K562 (cell line): ENCODE results near the gene GEN1. TPM values are rescaled to one million over a fixed set of nuclear protein-coding genes. Genes with fewer than 3 reads are reported as not detected.

Experiments
- ARNT ChIP-seq, 2 experiments: fragments of 450-650 bp; IDR thresholded peaks; 2 replicates each; pipeline ENCODE4 v1.6.1; 2016; ENCODE audit warnings: mild to moderate bottlenecking in 1 of 2
- CSDE1 ChIP-seq, 2 experiments: fragments of 450-650 bp; IDR thresholded peaks; 2 replicates each; pipeline ENCODE4 v1.6.1; 2016; ENCODE audit warnings: mild to moderate bottlenecking in 1 of 2
- ELF1 ChIP-seq: fragments of 200-800 bp; sonication (Bioruptor generic); IDR thresholded peaks from 2 replicates; pipeline ENCODE4 v1.6.1; 2016; ENCODE audit warnings: missing genetic modification characterization, missing compliant biosample characterization
- EWSR1 ChIP-seq: fragments of 450-650 bp; IDR thresholded peaks from 2 replicates; pipeline ENCODE4 v1.6.1; 2018; ENCODE audit warnings: borderline replicate concordance, mild to moderate bottlenecking, low read depth, moderate library complexity; ENCODE audit not compliant: partially characterized antibody
- FOXO4 ChIP-seq: fragments of 450-650 bp; formaldehyde crosslinking; IDR thresholded peaks from 2 replicates; pipeline ENCODE4 v1.4.0; 2020; ENCODE audit warnings: mild to moderate bottlenecking, moderate library complexity
- GTF3C2 ChIP-seq: IDR thresholded peaks from 3 replicates; pipeline ENCODE4 v1.6.1; 2011; ENCODE audit warnings: borderline replicate concordance, mild to moderate bottlenecking, moderate library complexity; ENCODE audit not compliant: insufficient read length; ENCODE audit errors: extremely low read depth
- ID3 ChIP-seq, 2 experiments: fragments of 250-450 bp in 1 of 2; fragments of 450-650 bp in 1 of 2; sonication (Bioruptor Pico) in 1 of 2; IDR thresholded peaks; 2 replicates each; pipeline versions ENCODE4 v1.6.1 to v1.8.0; 2016 to 2021; ENCODE audit warnings: mild to moderate bottlenecking in 2 of 2, moderate library complexity in 2 of 2, missing compliant biosample characterization in 1 of 2, missing genetic modification characterization in 1 of 2
- JUND ChIP-seq, 2 experiments: IDR thresholded peaks; 2 replicates in 1 of 2; 3 replicates in 1 of 2; pipeline ENCODE4 v1.6.1; 2011; ENCODE audit warnings: borderline replicate concordance in 2 of 2, low read depth in 2 of 2, low read length in 2 of 2, improper control_type of control experiment in 1 of 2, missing biosample characterization in 1 of 2, missing genetic modification characterization in 1 of 2, missing genetic modification reagents in 1 of 2
- PHF21A ChIP-seq: fragments of 450-650 bp; IDR thresholded peaks from 2 replicates; pipeline ENCODE4 v1.6.1; 2017; ENCODE audit warnings: low read depth, borderline replicate concordance
- PHTF2 ChIP-seq: fragments of 250-450 bp; sonication (Bioruptor Pico); IDR thresholded peaks from 2 replicates; pipeline ENCODE4 v1.5.0; 2021; ENCODE audit warnings: mild to moderate bottlenecking
- PTBP1 ChIP-seq: fragments of 200-400 bp; formaldehyde crosslinking; IDR thresholded peaks from 2 replicates; pipeline ENCODE4 v1.6.1; 2017; ENCODE audit warnings: low read depth, low read length
- PTRF ChIP-seq: fragments of 450-650 bp; IDR thresholded peaks from 2 replicates; pipeline ENCODE4 v1.6.1; 2016; ENCODE audit warnings: mild to moderate bottlenecking, missing genetic modification characterization, missing compliant biosample characterization
- RNF2 ChIP-seq: sonication (generic); IDR thresholded peaks from 2 replicates; pipeline ENCODE4 v1.6.1; 2016
- SMARCE1 ChIP-seq: fragments of 450-650 bp; IDR thresholded peaks from 2 replicates; pipeline ENCODE4 v1.7.1; 2016; ENCODE audit warnings: mild to moderate bottlenecking
- SRSF3 ChIP-seq: fragments of 200-400 bp; formaldehyde crosslinking; IDR thresholded peaks from 2 replicates; pipeline ENCODE4 v1.6.1; 2016; ENCODE audit warnings: mild to moderate bottlenecking, low read length, moderate library complexity; ENCODE audit not compliant: insufficient read depth
- WHSC1 ChIP-seq: IDR thresholded peaks from one replicate; pipeline ENCODE4 v1.6.1; 2012; ENCODE audit warnings: low read length, control low read depth, inconsistent platforms
- ZNF146 ChIP-seq: IDR thresholded peaks from one replicate; pipeline ENCODE4 v1.6.1; 2018; ENCODE audit warnings: missing compliant biosample characterization; ENCODE audit not compliant: unreplicated experiment
- ZNF282 ChIP-seq: sonication (generic); formaldehyde crosslinking; IDR thresholded peaks from 2 replicates; pipeline ENCODE4 v1.8.1; 2023; ENCODE audit warnings: missing genetic modification reagents
- ZNF507 ChIP-seq: conservative IDR thresholded peaks from 2 replicates; pipeline ENCODE4 v1.6.1; 2017; ENCODE audit warnings: missing genetic modification characterization, missing compliant biosample characterization
- ZNF707 ChIP-seq: fragments of 250-450 bp; sonication (Bioruptor Pico); conservative IDR thresholded peaks from 2 replicates; pipeline ENCODE4 v1.8.0; 2022; ENCODE audit warnings: inconsistent platforms, mild to moderate bottlenecking, moderate library complexity
- ZNF778 ChIP-seq: fragments of 450-650 bp; formaldehyde crosslinking; IDR thresholded peaks from 2 replicates; pipeline ENCODE4 v1.4.0; 2020; ENCODE audit warnings: mild to moderate bottlenecking, moderate library complexity
- polyA plus RNA-seq, 8 experiments: library from polyadenylated mRNA; depleted of rRNA in 4 of 8; stranded (reverse) in 5 of 8; unstranded in 3 of 8; fragments of >200 nt; fragmentation: Nextera tagmentation in 2 of 8; fragmentation: Illumina TruSeq in 1 of 8; extraction: Ambion mirVana in 2 of 8; extraction: Trizol in 1 of 8; gene quantifications; 2 replicates each; pipeline versions ENCODE4 v1.2.1 to v1.2.3, GENCODE V29; 2011 to 2014; ENCODE audit warnings: inconsistent platforms in 1 of 8, missing spikeins in 1 of 8
- total RNA-seq, 7 experiments: library from RNA; depleted of rRNA in 6 of 7; stranded (reverse); fragments of >200 nt in 6 of 7; fragmentation: Illumina TruSeq in 2 of 7; extraction: Trizol in 2 of 7; gene quantifications; 2 replicates each; pipeline versions ENCODE4 v1.2.1 to v1.2.3, GENCODE V29; 2011 to 2021; ENCODE audit warnings: low replicate concordance in 1 of 7
- TF ChIP-seq, protein P1 (sequence below): IDR thresholded peaks from 2 replicates; pipeline ENCODE4 v1.6.1; 2011; ENCODE audit not compliant: insufficient read length; ENCODE audit errors: extremely low read depth

GEN1 gene
- total and polyA plus RNA-seq, 9 of the 15 experiments (the other 6 are each of a cell fraction or from before 2014, with no cell fraction given), result 8.6 to 39.7 (median 24.5) TPM

GRCh38 chr2:17752892-17753802, 791 bp upstream of the GEN1 start (continued):
- no peak for TF ChIP-seq PHTF2
- TF ChIP-seq ZNF707 (CRISPR knock-in tag), result no peak
- no peak for TF ChIP-seq JUND (IDR thresholded peaks at IDR 0.05; ENCODE audit: borderline replicate concordance, low read depth, low read length)
- no peak for TF ChIP-seq JUND (tag; IDR thresholded peaks at IDR 0.05; ENCODE audit: borderline replicate concordance, low read depth, low read length)
- TF ChIP-seq PTRF (tag), result no peak
- TF ChIP-seq CSDE1 (IDR thresholded peaks at IDR 0.05), result no peak
- TF ChIP-seq EWSR1, result no peak
- no peak for TF ChIP-seq ZNF282 (CRISPR knock-in tag)
- no peak for TF ChIP-seq ELF1 (tag)
- no peak for TF ChIP-seq SRSF3
- no peak for TF ChIP-seq ID3 (CRISPR knock-in tag; IDR thresholded peaks at IDR 0.05)
- TF ChIP-seq ID3 (tag; IDR thresholded peaks at IDR 0.05), result 0 out of 2 replicates have a peak, but pooled peaks have one; percentile 47
- TF ChIP-seq ZNF146 (CRISPR knock-in tag), result no peak
- TF ChIP-seq ZNF778 (CRISPR knock-in tag), result no peak
- TF ChIP-seq, protein P1, sequence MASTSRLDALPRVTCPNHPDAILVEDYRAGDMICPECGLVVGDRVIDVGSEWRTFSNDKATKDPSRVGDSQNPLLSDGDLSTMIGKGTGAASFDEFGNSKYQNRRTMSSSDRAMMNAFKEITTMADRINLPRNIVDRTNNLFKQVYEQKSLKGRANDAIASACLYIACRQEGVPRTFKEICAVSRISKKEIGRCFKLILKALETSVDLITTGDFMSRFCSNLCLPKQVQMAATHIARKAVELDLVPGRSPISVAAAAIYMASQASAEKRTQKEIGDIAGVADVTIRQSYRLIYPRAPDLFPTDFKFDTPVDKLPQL, result no peak
- no peak for TF ChIP-seq SMARCE1
- TF ChIP-seq RNF2, result peak; percentile 15
- TF ChIP-seq WHSC1, result no peak
- TF ChIP-seq ARNT (IDR thresholded peaks at IDR 0.05), result no peak
- no peak for TF ChIP-seq PTBP1
- no peak for TF ChIP-seq ZNF507 (tag)
- no peak for TF ChIP-seq GTF3C2
- TF ChIP-seq FOXO4 (CRISPR knock-in tag), result 0 out of 2 replicates have a peak, but pooled peaks have one; percentile 17
- TF ChIP-seq PHF21A, result no peak
